Peyer's patch (tissue), 4 donors: ENCODE measurements around the gene CLMP.

Source experiments
- CTCF ChIP-seq, 6 experiments: fragments of 450-650 bp in 4 of 6; fragments of 200-600 bp in 2 of 6; sonication (generic) in 1 of 6; IDR thresholded peaks; one replicate each; pipeline ENCODE4 v1.5.1; 2017 to 2019; ENCODE audit warnings: antibody characterized with exemption in 6 of 6, mild to moderate bottlenecking in 3 of 6, moderate library complexity in 1 of 6
- POLR2A ChIP-seq, 2 donors: fragments of 450-650 bp; IDR thresholded peaks; one replicate each; pipeline ENCODE4 v1.5.1; 2017; ENCODE audit warnings: antibody characterized with exemption in 2 of 2, mild to moderate bottlenecking in 2 of 2, moderate library complexity in 2 of 2

GRCh38 chr11:123173856-123174186 is 21.2 kb downstream of the CLMP start:
- TF ChIP-seq CTCF (IDR thresholded peaks at IDR 0.05) (no peak), POLR2A (IDR thresholded peaks at IDR 0.05) (no peak)
